ENCODE measurements around the gene RSPRY1.
"Not testable (repeated sequence)": the region's sequence is repeated elsewhere in the genome, so short reads cannot be mapped to it uniquely, and the experiment has no call there.

The RSPRY1 gene

GRCh38 chr16:57257455-57258070 is 71.4 kb downstream of the RSPRY1 start:
- no peak for DNase-seq

- no peak for DNase-seq
Observed at GRCh38 chr16:57258226-57258909, 72.2 kb downstream of the RSPRY1 start.

GRCh38 chr16:57258910-57259475 is 72.9 kb downstream of the RSPRY1 start:
- DNase-seq: no peak

- no peak for DNase-seq
Observed at GRCh38 chr16:57260294-57260929, 74.3 kb downstream of the RSPRY1 start.

- no peak for DNase-seq
Observed at GRCh38 chr16:57261806-57262205, 75.7 kb downstream of the RSPRY1 start.

- no peak for DNase-seq
Observed at GRCh38 chr16:57262841-57263540, 76.9 kb downstream of the RSPRY1 start.

- DNase-seq: no peak
Observed at GRCh38 chr16:57263541-57264351, 77.6 kb downstream of the RSPRY1 start.

GRCh38 chr16:57264381-57264780 is 78.3 kb downstream of the RSPRY1 start:
- DNase-seq: no peak

- no peak for DNase-seq
Observed at GRCh38 chr16:57264950-57265371, 78.8 kb downstream of the RSPRY1 start.

GRCh38 chr16:57265850-57266530 is 79.9 kb downstream of the RSPRY1 start:
- DNase-seq: no peak

- DNase-seq: no peak
Observed at GRCh38 chr16:57266531-57267260, 80.6 kb downstream of the RSPRY1 start.

GRCh38 chr16:57267343-57267742 is 81.2 kb downstream of the RSPRY1 start:
- not testable (repeated sequence) for DNase-seq

- DNase-seq: no peak
Observed at GRCh38 chr16:57268804-57269800, 83.0 kb downstream of the RSPRY1 start.

GRCh38 chr16:57270221-57271062 is 84.3 kb downstream of the RSPRY1 start:
- DNase-seq: no peak

GRCh38 chr16:57271063-57271345 is 84.9 kb downstream of the RSPRY1 start:
- DNase-seq: no peak

GRCh38 chr16:57271867-57272495 is 85.9 kb downstream of the RSPRY1 start:
- no peak for DNase-seq

- DNase-seq: no peak
Observed at GRCh38 chr16:57273359-57273758, 87.2 kb downstream of the RSPRY1 start.

- no peak for DNase-seq
Observed at GRCh38 chr16:57273826-57274225, 87.7 kb downstream of the RSPRY1 start.
